PC-9 (cell line): ENCODE measurements around the gene CDH26. TPM values are rescaled to one million over a fixed set of nuclear protein-coding genes. Genes with fewer than 3 reads are reported as not detected.
A peak's percentile ranks its signal among the peaks of the same experiment; 100 is the strongest.

Experiments
- Bru-seq: library from RNA; stranded (reverse); fragments of 400-500 nt; gene quantifications from one replicate; lab custom pipeline; 2021; lab: Mats Ljungman, UMichigan
- BruChase-seq, 2 experiments: library from RNA; stranded (reverse); fragments of 400-500 nt; gene quantifications; one replicate each; lab custom pipeline; 2021; lab: Mats Ljungman, UMichigan
- BruUV-seq: library from RNA; stranded (reverse); fragments of 400-500 nt; replicated peaks from 2 replicates; lab custom pipeline; 2021; lab: Mats Ljungman, UMichigan
- CTCF ChIA-PET: fragments of 300-600 bp; sonication (Branson Sonifier 250); formaldehyde crosslinking; loops from one replicate; lab custom pipeline; 2022; ENCODE audit warnings: antibody characterized with exemption; lab: Charles Lee
- POLR2A ChIA-PET: fragments of 300-600 bp; sonication (Branson Sonifier 250); formaldehyde crosslinking; loops from one replicate; lab custom pipeline; 2022; ENCODE audit warnings: antibody characterized with exemption; ENCODE audit not compliant: unreplicated experiment; lab: Charles Lee
- DNase-seq, 2 experiments: peaks; one replicate each; pipeline versions ENCODE4 v3.0.0 to v3.0.0-alpha.2; 2015 to 2022; ENCODE audit warnings: mixed read lengths in 1 of 2
- H2AFZ ChIP-seq: fragments of 200-600 bp; sonication (generic); 2 replicates; pipeline ENCODE4 v1.8.1; 2017; ENCODE audit warnings: antibody characterized with exemption
- H3F3A ChIP-seq: fragments of 200-600 bp; sonication (generic); 2 replicates; pipeline ENCODE4 v1.8.1; 2017; ENCODE audit warnings: antibody characterized with exemption, mild to moderate bottlenecking, low read depth; ENCODE audit not compliant: insufficient read depth
- H3K27ac ChIP-seq: fragments of 200-600 bp; sonication (generic); 2 replicates; pipeline ENCODE4 v1.6.1; 2016; ENCODE audit warnings: mixed run types
- H3K27me3 ChIP-seq: fragments of 200-600 bp; sonication (generic); 2 replicates; pipeline ENCODE4 v1.6.1; 2016; ENCODE audit warnings: low read depth, mixed run types; ENCODE audit not compliant: insufficient read depth
- H3K36me3 ChIP-seq: fragments of 200-600 bp; sonication (generic); 2 replicates; pipeline ENCODE4 v1.6.1; 2016; ENCODE audit warnings: low read depth, mixed run types
- H3K4me1 ChIP-seq: fragments of 200-600 bp; sonication (generic); replicated peaks from 2 replicates; pipeline ENCODE4 v1.6.1; 2016; ENCODE audit warnings: mixed run types; ENCODE audit not compliant: insufficient read depth
- H3K4me2 ChIP-seq: fragments of 200-600 bp; sonication (generic); 2 replicates; pipeline ENCODE4 v1.6.1; 2017; ENCODE audit warnings: mixed run types
- H3K4me3 ChIP-seq: fragments of 200-600 bp; sonication (generic); 2 replicates; pipeline ENCODE4 v1.6.1; 2016; ENCODE audit warnings: mixed run types
- H3K79me2 ChIP-seq: fragments of 200-600 bp; sonication (generic); 2 replicates; pipeline ENCODE4 v1.6.1; 2017; ENCODE audit warnings: low read depth, mixed run types
- H3K9me2 ChIP-seq: fragments of 200-600 bp; sonication (generic); 2 replicates; pipeline ENCODE4 v1.8.1; 2017; ENCODE audit warnings: mild to moderate bottlenecking; ENCODE audit not compliant: insufficient read depth
- H3K9me3 ChIP-seq: fragments of 200-600 bp; sonication (generic); 2 replicates; pipeline ENCODE4 v1.8.1; 2016; ENCODE audit warnings: low read depth; ENCODE audit not compliant: insufficient read depth
- H4K20me1 ChIP-seq: fragments of 200-600 bp; sonication (generic); 2 replicates; pipeline ENCODE4 v1.8.1; 2017; ENCODE audit not compliant: insufficient read depth
- EZH2 ChIP-seq: fragments of 200-600 bp; sonication (generic); IDR thresholded peaks from 2 replicates; pipeline ENCODE4 v1.8.0; 2017; ENCODE audit warnings: antibody characterized with exemption, low read depth
- intact Hi-C: fragments of 100-400 bp; cut with micrococcal nuclease; formaldehyde crosslinking; loops from one replicate; pipeline ENCODE4 v1.10.0; 2022; ENCODE audit not compliant: unreplicated experiment
- long read RNA-seq: library from polyadenylated mRNA; stranded (forward); transcript quantifications from one replicate; pipeline ENCODE4 v2.0.0, GENCODE V29; 2022
- total RNA-seq: library from RNA; stranded (reverse); gene quantifications from 2 replicates; pipeline ENCODE4 v1.2.3, GENCODE V29; 2021
- TF ChIP-seq, protein P1 (sequence below): fragments of 200-600 bp; sonication (generic); conservative IDR thresholded peaks from 2 replicates; pipeline ENCODE4 v1.6.1; 2017; ENCODE audit warnings: mixed run types, antibody characterized with exemption, mild to moderate bottlenecking, moderate library complexity

CDH26 gene
- total RNA-seq (0.68 and 1.1 TPM in 2 replicates), Bru-seq, nascent RNA (percentile 30 among the genes with signal in this experiment), BruChase-seq, experiment 1, labeled RNA remaining after a 2-hour chase (percentile 41 among the genes with signal in this experiment), BruChase-seq, experiment 2, labeled RNA remaining after a 6-hour chase (percentile 32 among the genes with signal in this experiment)
- long read RNA-seq, partial matches to known transcripts = 1 of 6 reads
- long read RNA-seq, other reads (novel, unspliced or antisense) = 5 of 6 reads

DNA sequence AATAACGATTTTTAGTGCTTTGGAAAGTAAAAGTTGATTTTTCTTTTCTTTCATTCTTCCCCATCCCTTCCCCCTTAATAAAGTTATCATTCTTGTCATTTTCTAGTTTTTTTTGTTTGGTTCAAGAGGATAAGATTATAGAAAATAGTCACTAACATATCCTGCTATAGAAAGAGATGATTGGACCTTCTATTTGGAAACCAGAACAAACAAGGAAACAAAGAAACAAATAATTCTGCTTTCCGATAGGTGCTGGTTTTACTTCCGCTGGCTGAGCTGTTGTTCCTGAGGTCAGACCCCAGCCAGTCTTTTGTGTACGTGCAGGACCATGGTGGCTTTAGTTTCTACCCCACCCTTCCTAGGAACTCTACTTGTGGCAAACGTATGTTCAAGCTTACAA is at the start of gene CDH26:
TSS of gene CDH26 (plus strand) at position 301 of the 400 bp plus-strand sequence. CDS start 304 bp downstream, outside the sequence.
- TF ChIP-seq EZH2 = no peak
- TF ChIP-seq, protein P1, sequence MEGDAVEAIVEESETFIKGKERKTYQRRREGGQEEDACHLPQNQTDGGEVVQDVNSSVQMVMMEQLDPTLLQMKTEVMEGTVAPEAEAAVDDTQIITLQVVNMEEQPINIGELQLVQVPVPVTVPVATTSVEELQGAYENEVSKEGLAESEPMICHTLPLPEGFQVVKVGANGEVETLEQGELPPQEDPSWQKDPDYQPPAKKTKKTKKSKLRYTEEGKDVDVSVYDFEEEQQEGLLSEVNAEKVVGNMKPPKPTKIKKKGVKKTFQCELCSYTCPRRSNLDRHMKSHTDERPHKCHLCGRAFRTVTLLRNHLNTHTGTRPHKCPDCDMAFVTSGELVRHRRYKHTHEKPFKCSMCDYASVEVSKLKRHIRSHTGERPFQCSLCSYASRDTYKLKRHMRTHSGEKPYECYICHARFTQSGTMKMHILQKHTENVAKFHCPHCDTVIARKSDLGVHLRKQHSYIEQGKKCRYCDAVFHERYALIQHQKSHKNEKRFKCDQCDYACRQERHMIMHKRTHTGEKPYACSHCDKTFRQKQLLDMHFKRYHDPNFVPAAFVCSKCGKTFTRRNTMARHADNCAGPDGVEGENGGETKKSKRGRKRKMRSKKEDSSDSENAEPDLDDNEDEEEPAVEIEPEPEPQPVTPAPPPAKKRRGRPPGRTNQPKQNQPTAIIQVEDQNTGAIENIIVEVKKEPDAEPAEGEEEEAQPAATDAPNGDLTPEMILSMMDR = no peak
- no peak for DNase-seq
- Histone ChIP-seq H4K20me1 (no peaks in the 10 kb centered on the region), H3K79me2 (no peaks in the 10 kb centered on the region), H3K9me2 (no peaks in the 10 kb centered on the region), H3K27ac (no peak within 1 kb of the TSS), H3K4me1 (0 out of 2 replicates have a peak, but pooled peaks cover 4% of the 10 kb centered on the region), H2AFZ (no peak within 1 kb of the TSS), H3K4me3 (no peak within 1 kb of the TSS), H3F3A (no peaks in the 10 kb centered on the region), H3K9me3 (0 out of 2 replicates have a peak, but pooled peaks cover 2% of the 10 kb centered on the region), H3K27me3 (no peaks in the 10 kb centered on the region), H3K4me2 (no peak within 1 kb of the TSS), H3K36me3 (no peaks in the 10 kb centered on the region)
- POLR2A ChIA-PET = no interaction called here
- intact Hi-C loops = no loop called here
- BruUV-seq = no TSS peak
- CTCF ChIA-PET = no interaction called here

DNA sequence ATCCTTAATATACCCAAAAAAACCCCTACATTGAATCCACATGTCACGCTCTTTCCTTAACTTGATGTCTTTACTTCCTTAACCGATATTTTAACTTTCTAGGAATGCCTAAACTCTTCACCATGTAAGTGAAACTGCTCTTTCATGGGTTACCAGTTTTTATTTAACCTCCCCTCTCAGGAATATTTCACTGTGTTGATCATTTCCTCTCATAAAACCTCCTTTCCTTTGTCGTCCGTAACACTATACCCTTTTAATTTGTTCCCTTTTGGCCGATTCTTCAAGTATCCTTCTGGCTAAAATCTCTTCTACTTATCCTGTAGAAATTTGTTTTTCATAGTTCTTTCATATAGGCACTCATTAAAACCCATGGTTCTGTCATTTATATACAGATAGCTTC is 49.4 kb upstream of the CDH26 start:
- Histone ChIP-seq H3K36me3 (no peaks in the 10 kb centered on the region), H3K4me2 (no peak overlapping the region), H2AFZ (no peak overlapping the region), H3F3A (no peaks in the 10 kb centered on the region; the same call in 1 of the 2 replicates), H3K4me3 (no peak overlapping the region), H3K9me3 (no peaks in the 10 kb centered on the region), H3K27me3 (no peaks in the 10 kb centered on the region), H4K20me1 (no peaks in the 10 kb centered on the region), H3K27ac (no peak overlapping the region), H3K9me2 (no peaks in the 10 kb centered on the region), H3K79me2 (no peaks in the 10 kb centered on the region), H3K4me1 (no peaks in the 10 kb centered on the region)
- BruUV-seq = no TSS peak
- POLR2A ChIA-PET = no interaction called here
- no peak for TF ChIP-seq EZH2
- TF ChIP-seq, protein P1 = no peak
- intact Hi-C loops = no loop called here
- CTCF ChIA-PET = no interaction called here
- DNase-seq = no peak

GRCh38 chr20:59911041-59911440 is 47.2 kb upstream of the CDH26 start:
- Histone ChIP-seq H3K9me3 (no peaks in the 10 kb centered on the region), H3K79me2 (no peaks in the 10 kb centered on the region), H4K20me1 (no peaks in the 10 kb centered on the region), H2AFZ (no peak overlapping the region), H3K4me3 (no peak overlapping the region), H3K36me3 (no peaks in the 10 kb centered on the region), H3K4me2 (no peak overlapping the region), H3F3A (no peaks in the 10 kb centered on the region; the same call in 1 of the 2 replicates), H3K4me1 (no peaks in the 10 kb centered on the region), H3K9me2 (no peaks in the 10 kb centered on the region), H3K27ac (no peak overlapping the region), H3K27me3 (no peaks in the 10 kb centered on the region)
- CTCF ChIA-PET = no interaction called here
- no peak for DNase-seq
- BruUV-seq = no TSS peak
- TF ChIP-seq, protein P1 = no peak
- TF ChIP-seq EZH2 = no peak
- POLR2A ChIA-PET = interaction anchor here (0.7 kb wide), 1 partner anchor 738 kb away, joined by 4 read pairs; no protein-coding TSS in a partner anchor
- intact Hi-C loops = no loop called here
